HepG2 (cell line): ENCODE measurements around the gene PSMD8. TPM values are rescaled to one million over a fixed set of nuclear protein-coding genes. Genes with fewer than 3 reads are reported as not detected.

Experiments used
- ATAC-seq: fragments of 200-7000 bp; cut with Tn5 transposase; 3 replicates; pipeline ENCODE4 v1.9.1; 2020; ENCODE audit warnings: mild to moderate bottlenecking, moderate library complexity
- BruUV-seq: library from RNA; stranded (reverse); fragments of 400-500 nt; replicated peaks from 2 replicates; lab custom pipeline; 2021; lab: Mats Ljungman, UMichigan
- CTCF ChIA-PET: fragments of 300-600 bp; formaldehyde crosslinking; extraction: SDS; loops from one replicate; lab custom pipeline; 2021; ENCODE audit warnings: low total read pairs, inconsistent platforms, low intra/inter-chr PET ratio; lab: Yijun Ruan, JAX
- POLR2A ChIA-PET: fragments of 350-600 bp; sonication (Branson Sonifier 250); formaldehyde crosslinking; loops from one replicate; lab custom pipeline; 2020; ENCODE audit warnings: antibody characterized with exemption, inconsistent platforms; lab: Yijun Ruan, JAX
- DNase-seq: peaks from one replicate; pipeline ENCODE4 v3.0.0-alpha.2; 2015; ENCODE audit warnings: low spot score
- FAIRE-seq: peaks from 3 replicates; lab custom pipeline; 2011; peaks lifted over from hg19 to GRCh38; lab: Jason Lieb, UNC
- H2AFZ ChIP-seq: one replicate; pipeline ENCODE4 v1.6.1; 2011; ENCODE audit warnings: low read length, inconsistent platforms
- H3K27ac ChIP-seq: fragments of 300-600 bp; 3 replicates; pipeline ENCODE4 v1.8.0; 2011; ENCODE audit warnings: mixed run types, mild to moderate bottlenecking, mixed read lengths, low read length, inconsistent platforms; ENCODE audit not compliant: insufficient read depth; ENCODE audit errors: extremely low read length
- H3K27me3 ChIP-seq, 2 experiments: fragments of 200-600 bp in 1 of 2; 2 replicates in 1 of 2; 3 replicates in 1 of 2; pipeline versions ENCODE4 v1.6.0 to v1.8.0; 2011; ENCODE audit warnings: low read length in 2 of 2, mild to moderate bottlenecking in 2 of 2, moderate library complexity in 2 of 2, inconsistent platforms in 1 of 2; ENCODE audit not compliant: insufficient read depth in 2 of 2, control insufficient read depth in 1 of 2
- H3K36me3 ChIP-seq, 2 experiments: fragments of 200-600 bp in 1 of 2; replicated peaks in 1 of 2; 2 replicates in 1 of 2; 3 replicates in 1 of 2; pipeline versions ENCODE4 v1.5.1 to v1.8.0; 2011; ENCODE audit warnings: low read length in 2 of 2, inconsistent platforms in 1 of 2; ENCODE audit not compliant: insufficient read depth in 2 of 2, control insufficient read depth in 1 of 2
- H3K4me1 ChIP-seq: 2 replicates; pipeline ENCODE4 v1.5.1; 2012; ENCODE audit warnings: low read length, inconsistent platforms; ENCODE audit not compliant: insufficient read depth
- H3K4me2 ChIP-seq: 2 replicates; pipeline ENCODE4 v1.6.0; 2011; ENCODE audit warnings: low read depth, low read length, inconsistent platforms
- H3K4me3 ChIP-seq, 3 experiments: fragments of 200-600 bp in 1 of 3; sonication (generic), shearing (Covaris generic) in 1 of 3; replicated peaks in 1 of 3; 2 replicates each; pipeline ENCODE4 v1.5.1; 2011 to 2016; ENCODE audit warnings: low read length in 3 of 3, inconsistent platforms in 2 of 3, low read depth in 2 of 3, mild to moderate bottlenecking in 2 of 3, control low read depth in 1 of 3, mixed read lengths in 1 of 3; ENCODE audit not compliant: insufficient read depth in 1 of 3
- H3K79me2 ChIP-seq: one replicate; pipeline ENCODE4 v1.6.1; 2011; ENCODE audit warnings: low read length, inconsistent platforms; ENCODE audit not compliant: insufficient read depth
- H3K9ac ChIP-seq: 2 replicates; pipeline ENCODE4 v1.6.0; 2011; ENCODE audit warnings: mild to moderate bottlenecking, low read depth, low read length, inconsistent platforms; ENCODE audit not compliant: insufficient read depth
- H3K9me3 ChIP-seq: 2 replicates; pipeline ENCODE4 v1.5.1; 2012; ENCODE audit warnings: mild to moderate bottlenecking, low read length
- H4K20me1 ChIP-seq: 2 replicates; pipeline ENCODE4 v1.6.0; 2011; ENCODE audit warnings: inconsistent platforms, mild to moderate bottlenecking, low read length, moderate library complexity; ENCODE audit not compliant: insufficient read depth
- BCL6 ChIP-seq: IDR thresholded peaks from 2 replicates; pipeline ENCODE4 v1.6.1; 2016; ENCODE audit warnings: missing genetic modification reagents, missing compliant biosample characterization
- FOXP1 ChIP-seq, 2 experiments: fragments of 450-650 bp in 1 of 2; IDR thresholded peaks; 2 replicates each; pipeline ENCODE4 v1.6.1; 2017 to 2018; ENCODE audit warnings: antibody characterized with exemption in 1 of 2
- HES4 ChIP-seq: sonication (generic); formaldehyde crosslinking; IDR thresholded peaks from 2 replicates; pipeline ENCODE4 v1.9.0; 2021; ENCODE audit warnings: mild to moderate bottlenecking, missing genetic modification reagents, borderline replicate concordance
- MAFK ChIP-seq, 2 experiments: IDR thresholded peaks in 1 of 2; conservative IDR thresholded peaks in 1 of 2; 2 replicates each; pipeline ENCODE4 v1.6.1; 2011; ENCODE audit warnings: improper control_type of control experiment in 2 of 2, low read length in 2 of 2
- SALL2 ChIP-seq: sonication (generic); formaldehyde crosslinking; IDR thresholded peaks from 2 replicates; pipeline ENCODE4 v1.8.1; 2023; ENCODE audit warnings: mild to moderate bottlenecking, missing genetic modification reagents, inconsistent platforms
- SOX5 ChIP-seq: IDR thresholded peaks from 2 replicates; pipeline ENCODE4 v1.6.1; 2016; ENCODE audit warnings: borderline replicate concordance
- ZNF891 ChIP-seq: sonication (generic); formaldehyde crosslinking; IDR thresholded peaks from 2 replicates; pipeline ENCODE4 v1.5.0; 2020; ENCODE audit warnings: mild to moderate bottlenecking, missing genetic modification reagents
- ZSCAN20 ChIP-seq: sonication (generic); formaldehyde crosslinking; IDR thresholded peaks from 2 replicates; pipeline ENCODE4 v1.4.0; 2020; ENCODE audit warnings: missing genetic modification reagents, mild to moderate bottlenecking, borderline replicate concordance
- WGBS: methylation state at CpG from one replicate; pipeline ENCODE4 v1.1.6; 2017; ENCODE audit warnings: low lambda C conversion rate; 5-methylcytosine and 5-hydroxymethylcytosine counted together
- in situ Hi-C: cut with HindIII; loops from 2 replicates; pipeline ENCODE4 v1.10.0; 2017; ENCODE audit warnings: low pct_unique_long_range_greater_than_20kb; ENCODE audit not compliant: extremely low pct_ligation_motif_present
- intact Hi-C: fragments of 100-400 bp; cut with micrococcal nuclease; formaldehyde crosslinking; loops from one replicate; pipeline ENCODE4 v1.10.0; 2022; ENCODE audit not compliant: unreplicated experiment
- polyA plus RNA-seq, 8 experiments: library from polyadenylated mRNA; depleted of rRNA in 3 of 8; stranded (reverse) in 7 of 8; unstranded in 1 of 8; fragments of >200 nt; fragmentation: Illumina TruSeq in 4 of 8; extraction: Trizol in 4 of 8; gene quantifications; 2 replicates each; pipeline versions ENCODE4 v1.2.1 to v1.2.3, GENCODE V29; 2011 to 2016; ENCODE audit warnings: low read depth in 4 of 8, missing spikeins in 1 of 8, mixed read lengths in 1 of 8; ENCODE audit not compliant: insufficient read depth in 1 of 8
- total RNA-seq, 5 experiments: library from RNA; depleted of rRNA; stranded (reverse); fragments of >200 nt; fragmentation: Illumina TruSeq; extraction: Trizol; gene quantifications; 2 replicates each; pipeline ENCODE4 v1.2.3, GENCODE V29; 2016; ENCODE audit warnings: low read depth in 1 of 5
- TF ChIP-seq, protein P1 (sequence below): sonication (generic); formaldehyde crosslinking; IDR thresholded peaks from 2 replicates; pipeline ENCODE4 v1.8.0; 2022; ENCODE audit warnings: low read depth, missing genetic modification reagents
- TF ChIP-seq, protein P2 (sequence below): sonication (generic); formaldehyde crosslinking; IDR thresholded peaks from 2 replicates; pipeline ENCODE4 v1.4.0; 2020; ENCODE audit warnings: missing genetic modification reagents
- TF ChIP-seq, protein P3 (sequence below): sonication (generic); formaldehyde crosslinking; IDR thresholded peaks from 2 replicates; pipeline ENCODE4 v1.8.1; 2023; ENCODE audit warnings: mild to moderate bottlenecking, moderate library complexity, missing genetic modification reagents
- TF ChIP-seq, protein P4 (sequence below): sonication (generic); formaldehyde crosslinking; IDR thresholded peaks from 2 replicates; pipeline ENCODE4 v1.4.0; 2020; ENCODE audit warnings: missing genetic modification reagents

The PSMD8 gene
- total and polyA plus RNA-seq, 2 of the 13 experiments (the other 11 are each of a cell fraction or from before 2014, with no cell fraction given), result 162 to 296 TPM

DNA sequence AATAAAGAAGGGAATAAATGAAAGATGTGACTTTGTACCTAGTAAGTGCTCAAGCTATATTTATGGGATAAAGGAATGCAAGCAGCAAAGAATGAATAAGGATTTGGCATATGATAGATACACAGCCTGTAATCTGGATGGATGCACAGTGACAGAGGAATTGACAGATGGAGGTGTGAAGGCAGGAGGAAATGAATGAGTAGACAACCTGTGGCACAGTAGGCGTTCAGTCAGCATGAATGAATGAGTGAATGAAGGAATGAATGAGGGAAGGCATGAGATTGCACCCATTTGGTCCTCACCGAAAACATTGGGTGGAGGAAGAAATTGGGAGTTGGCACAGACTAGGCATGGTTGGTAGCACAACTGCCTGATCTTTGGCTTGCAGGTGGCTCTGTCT, 4.8 kb upstream of the PSMD8 start:
- 43% methylated on average over 2 of the region's 2 CpGs for WGBS
- H3K79me2 ChIP-seq, result no peaks in the 10 kb centered on the region
- no TSS peak for BruUV-seq
- H3K36me3 ChIP-seq, result no peaks in the 10 kb centered on the region
- POLR2A ChIA-PET, result interaction anchor here (1.0 kb wide), 1 partner anchor 12 kb away, joined by 4 read pairs; no protein-coding TSS in a partner anchor
- ATAC-seq (no peak), DNase-seq (no peak), FAIRE-seq (no peak)
- H4K20me1 ChIP-seq, result no peaks in the 10 kb centered on the region
- no peak overlapping the region for H3K27ac ChIP-seq
- peaks cover 30% of the 10 kb centered on the region for H3K4me1 ChIP-seq
- CTCF ChIA-PET, result no interaction called here
- no peak overlapping the region for H3K9ac ChIP-seq
- no peak overlapping the region for H3K4me2 ChIP-seq
- no peaks in the 10 kb centered on the region for H3K9me3 ChIP-seq
- H2AFZ ChIP-seq, result no peak overlapping the region
- intact Hi-C loops (no loop called here), in situ Hi-C loops (no loop called here)
- no peak overlapping the region for H3K4me3 ChIP-seq
- H3K27me3 ChIP-seq, result peaks cover 0 to 5% of the 10 kb centered on the region in 2 experiments; a peak in 1 of 5 replicates
- TF ChIP-seq MAFK (conservative IDR thresholded peaks at IDR 0.05 in 1 of 2, IDR thresholded peaks at IDR 0.05 in 1 of 2; ENCODE audit: low read length in 2 of 2), result no peak
- no peak for TF ChIP-seq SOX5 (CRISPR knock-in tag)
- TF ChIP-seq, protein P1, sequence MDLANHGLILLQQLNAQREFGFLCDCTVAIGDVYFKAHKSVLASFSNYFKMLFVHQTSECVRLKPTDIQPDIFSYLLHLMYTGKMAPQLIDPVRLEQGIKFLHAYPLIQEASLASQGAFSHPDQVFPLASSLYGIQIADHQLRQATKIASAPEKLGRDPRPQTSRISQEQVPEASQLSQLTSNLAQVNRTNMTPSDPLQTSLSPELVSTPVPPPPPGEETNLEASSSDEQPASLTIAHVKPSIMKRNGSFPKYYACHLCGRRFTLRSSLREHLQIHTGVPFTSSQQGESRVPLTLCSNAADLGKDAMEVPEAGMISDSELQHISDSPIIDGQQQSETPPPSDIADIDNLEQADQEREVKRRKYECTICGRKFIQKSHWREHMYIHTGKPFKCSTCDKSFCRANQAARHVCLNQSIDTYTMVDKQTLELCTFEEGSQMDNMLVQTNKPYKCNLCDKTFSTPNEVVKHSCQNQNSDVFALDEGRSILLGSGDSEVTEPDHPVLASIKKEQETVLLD (CRISPR knock-in tag), result no peak
- TF ChIP-seq SALL2 (CRISPR knock-in tag), result no peak
- TF ChIP-seq FOXP1 (IDR thresholded peaks at IDR 0.05), result no peak
- no peak for TF ChIP-seq FOXP1 (CRISPR knock-in tag; IDR thresholded peaks at IDR 0.05)
- TF ChIP-seq, protein P2, sequence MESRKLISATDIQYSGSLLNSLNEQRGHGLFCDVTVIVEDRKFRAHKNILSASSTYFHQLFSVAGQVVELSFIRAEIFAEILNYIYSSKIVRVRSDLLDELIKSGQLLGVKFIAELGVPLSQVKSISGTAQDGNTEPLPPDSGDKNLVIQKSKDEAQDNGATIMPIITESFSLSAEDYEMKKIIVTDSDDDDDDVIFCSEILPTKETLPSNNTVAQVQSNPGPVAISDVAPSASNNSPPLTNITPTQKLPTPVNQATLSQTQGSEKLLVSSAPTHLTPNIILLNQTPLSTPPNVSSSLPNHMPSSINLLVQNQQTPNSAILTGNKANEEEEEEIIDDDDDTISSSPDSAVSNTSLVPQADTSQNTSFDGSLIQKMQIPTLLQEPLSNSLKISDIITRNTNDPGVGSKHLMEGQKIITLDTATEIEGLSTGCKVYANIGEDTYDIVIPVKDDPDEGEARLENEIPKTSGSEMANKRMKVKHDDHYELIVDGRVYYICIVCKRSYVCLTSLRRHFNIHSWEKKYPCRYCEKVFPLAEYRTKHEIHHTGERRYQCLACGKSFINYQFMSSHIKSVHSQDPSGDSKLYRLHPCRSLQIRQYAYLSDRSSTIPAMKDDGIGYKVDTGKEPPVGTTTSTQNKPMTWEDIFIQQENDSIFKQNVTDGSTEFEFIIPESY, result no peak
- no peak for TF ChIP-seq HES4 (CRISPR knock-in tag)
- no peak for TF ChIP-seq ZNF891
- TF ChIP-seq BCL6, result no peak
- TF ChIP-seq, protein P3, sequence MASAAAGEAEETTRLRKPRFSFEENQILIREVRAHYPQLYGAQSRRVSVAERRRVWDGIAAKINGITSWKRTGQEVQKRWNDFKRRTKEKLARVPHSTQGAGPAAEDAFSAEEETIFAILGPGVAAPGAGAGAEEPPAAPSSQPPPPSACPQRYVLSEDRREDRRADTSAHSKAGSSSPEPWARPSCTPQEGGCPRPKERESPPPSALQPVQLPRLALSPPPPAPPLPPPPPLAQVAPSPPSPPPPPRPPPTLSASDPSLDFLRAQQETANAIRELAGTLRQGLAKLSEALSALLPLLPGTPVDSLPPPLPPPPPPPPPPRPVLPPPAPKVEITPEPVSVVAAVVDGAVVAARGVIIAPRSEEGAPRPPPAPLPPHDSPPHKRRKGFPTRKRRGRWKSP, result no peak
- TF ChIP-seq, protein P4, sequence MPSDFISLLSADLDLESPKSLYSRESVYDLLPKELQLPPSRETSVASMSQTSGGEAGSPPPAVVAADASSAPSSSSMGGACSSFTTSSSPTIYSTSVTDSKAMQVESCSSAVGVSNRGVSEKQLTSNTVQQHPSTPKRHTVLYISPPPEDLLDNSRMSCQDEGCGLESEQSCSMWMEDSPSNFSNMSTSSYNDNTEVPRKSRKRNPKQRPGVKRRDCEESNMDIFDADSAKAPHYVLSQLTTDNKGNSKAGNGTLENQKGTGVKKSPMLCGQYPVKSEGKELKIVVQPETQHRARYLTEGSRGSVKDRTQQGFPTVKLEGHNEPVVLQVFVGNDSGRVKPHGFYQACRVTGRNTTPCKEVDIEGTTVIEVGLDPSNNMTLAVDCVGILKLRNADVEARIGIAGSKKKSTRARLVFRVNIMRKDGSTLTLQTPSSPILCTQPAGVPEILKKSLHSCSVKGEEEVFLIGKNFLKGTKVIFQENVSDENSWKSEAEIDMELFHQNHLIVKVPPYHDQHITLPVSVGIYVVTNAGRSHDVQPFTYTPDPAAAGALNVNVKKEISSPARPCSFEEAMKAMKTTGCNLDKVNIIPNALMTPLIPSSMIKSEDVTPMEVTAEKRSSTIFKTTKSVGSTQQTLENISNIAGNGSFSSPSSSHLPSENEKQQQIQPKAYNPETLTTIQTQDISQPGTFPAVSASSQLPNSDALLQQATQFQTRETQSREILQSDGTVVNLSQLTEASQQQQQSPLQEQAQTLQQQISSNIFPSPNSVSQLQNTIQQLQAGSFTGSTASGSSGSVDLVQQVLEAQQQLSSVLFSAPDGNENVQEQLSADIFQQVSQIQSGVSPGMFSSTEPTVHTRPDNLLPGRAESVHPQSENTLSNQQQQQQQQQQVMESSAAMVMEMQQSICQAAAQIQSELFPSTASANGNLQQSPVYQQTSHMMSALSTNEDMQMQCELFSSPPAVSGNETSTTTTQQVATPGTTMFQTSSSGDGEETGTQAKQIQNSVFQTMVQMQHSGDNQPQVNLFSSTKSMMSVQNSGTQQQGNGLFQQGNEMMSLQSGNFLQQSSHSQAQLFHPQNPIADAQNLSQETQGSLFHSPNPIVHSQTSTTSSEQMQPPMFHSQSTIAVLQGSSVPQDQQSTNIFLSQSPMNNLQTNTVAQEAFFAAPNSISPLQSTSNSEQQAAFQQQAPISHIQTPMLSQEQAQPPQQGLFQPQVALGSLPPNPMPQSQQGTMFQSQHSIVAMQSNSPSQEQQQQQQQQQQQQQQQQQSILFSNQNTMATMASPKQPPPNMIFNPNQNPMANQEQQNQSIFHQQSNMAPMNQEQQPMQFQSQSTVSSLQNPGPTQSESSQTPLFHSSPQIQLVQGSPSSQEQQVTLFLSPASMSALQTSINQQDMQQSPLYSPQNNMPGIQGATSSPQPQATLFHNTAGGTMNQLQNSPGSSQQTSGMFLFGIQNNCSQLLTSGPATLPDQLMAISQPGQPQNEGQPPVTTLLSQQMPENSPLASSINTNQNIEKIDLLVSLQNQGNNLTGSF (CRISPR knock-in tag), result no peak
- TF ChIP-seq ZSCAN20 (CRISPR knock-in tag), result no peak
